Measurements from ENCODE around the gene BID.

BID gene

GRCh38 chr22:17684245-17684644 is 90.0 kb downstream of the BID start:
- no peak overlapping the region for H3K4me3 ChIP-seq (ENCODE audit: low read length)
- TF ChIP-seq CTCF (IDR thresholded peaks at IDR 0.05; ENCODE audit: insufficient read depth, low read depth, low read length, missing control alignments) = no peak
- DNase-seq (ENCODE audit: low read depth) = no peak
